CMK (cell line): ENCODE results near the gene DLK1.

Experiments
- DNase-seq: peaks from one replicate; pipeline ENCODE4 v3.0.0-alpha.2; 2010; ENCODE audit warnings: low read depth

Gene DLK1

DNA sequence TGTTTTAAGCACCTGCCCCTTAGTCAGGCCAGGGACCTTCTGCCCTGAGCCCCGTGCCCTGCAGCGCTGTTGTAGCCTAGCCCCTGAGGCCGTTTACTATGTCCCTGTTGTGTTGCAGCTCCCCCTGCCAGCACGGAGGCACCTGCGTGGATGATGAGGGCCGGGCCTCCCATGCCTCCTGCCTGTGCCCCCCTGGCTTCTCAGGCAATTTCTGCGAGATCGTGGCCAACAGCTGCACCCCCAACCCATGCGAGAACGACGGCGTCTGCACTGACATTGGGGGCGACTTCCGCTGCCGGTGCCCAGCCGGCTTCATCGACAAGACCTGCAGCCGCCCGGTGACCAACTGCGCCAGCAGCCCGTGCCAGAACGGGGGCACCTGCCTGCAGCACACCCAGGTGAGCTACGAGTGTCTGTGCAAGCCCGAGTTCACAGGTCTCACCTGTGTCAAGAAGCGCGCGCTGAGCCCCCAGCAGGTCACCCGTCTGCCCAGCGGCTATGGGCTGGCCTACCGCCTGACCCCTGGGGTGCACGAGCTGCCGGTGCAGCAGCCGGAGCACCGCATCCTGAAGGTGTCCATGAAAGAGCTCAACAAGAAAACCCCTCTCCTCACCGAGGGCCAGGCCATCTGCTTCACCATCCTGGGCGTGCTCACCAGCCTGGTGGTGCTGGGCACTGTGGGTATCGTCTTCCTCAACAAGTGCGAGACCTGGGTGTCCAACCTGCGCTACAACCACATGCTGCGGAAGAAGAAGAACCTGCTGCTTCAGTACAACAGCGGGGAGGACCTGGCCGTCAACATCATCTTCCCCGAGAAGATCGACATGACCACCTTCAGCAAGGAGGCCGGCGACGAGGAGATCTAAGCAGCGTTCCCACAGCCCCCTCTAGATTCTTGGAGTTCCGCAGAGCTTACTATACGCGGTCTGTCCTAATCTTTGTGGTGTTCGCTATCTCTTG is 7.6 kb downstream of the DLK1 start:
- DNase-seq, result no peak

DNA sequence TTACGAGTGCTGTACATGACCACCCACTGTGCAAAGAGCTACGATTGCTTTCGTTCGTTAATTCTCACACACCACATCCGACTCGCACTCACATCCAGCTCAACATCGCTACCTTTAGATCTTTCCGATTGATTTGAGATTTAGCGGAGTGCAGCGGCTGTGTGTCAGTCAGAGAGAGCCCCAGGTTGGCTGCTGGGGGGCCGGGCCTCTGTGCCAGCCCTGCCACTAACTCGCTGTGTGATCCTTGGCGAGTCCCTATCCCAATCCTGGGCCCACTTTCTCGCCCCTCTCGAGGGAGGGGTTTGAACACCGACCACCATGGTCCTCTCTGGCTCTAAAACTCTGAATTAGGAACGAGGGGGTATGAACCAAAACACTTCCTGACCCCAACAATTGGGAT is 8.6 kb downstream of the DLK1 start:
- DNase-seq, result no peak

GRCh38 chr14:100736269-100737180 is 9.8 kb downstream of the DLK1 start:
- DNase-seq, result no peak

- no peak for DNase-seq
Observed at GRCh38 chr14:100737526-100737925, 10.8 kb downstream of the DLK1 start.

DNA sequence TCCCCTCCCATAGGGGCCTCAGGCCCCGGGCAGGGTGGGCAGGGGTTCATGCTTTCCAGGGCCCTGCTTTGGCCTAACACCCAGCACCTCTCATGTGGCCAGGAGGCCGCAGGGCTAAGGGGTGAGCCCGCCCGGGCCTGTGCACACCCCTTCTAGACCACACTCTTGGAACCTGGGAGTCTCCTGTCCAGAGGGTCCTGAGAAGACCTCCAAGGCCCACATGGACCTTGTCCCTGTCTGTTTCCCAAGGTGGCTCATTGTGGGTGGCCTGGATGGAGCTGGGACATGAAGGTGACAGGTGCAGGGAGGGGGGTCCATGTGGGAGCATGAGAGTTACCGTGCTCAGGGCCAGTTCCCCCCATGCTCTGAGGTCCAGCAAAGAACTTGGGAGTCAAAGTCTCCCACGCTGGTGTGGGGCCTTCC is 11.6 kb downstream of the DLK1 start:
- no peak for DNase-seq

- DNase-seq, result no peak
Observed at GRCh38 chr14:100738704-100739131, 12.0 kb downstream of the DLK1 start.

GRCh38 chr14:100739306-100739705 is 12.6 kb downstream of the DLK1 start:
- DNase-seq, result no peak

- no peak for DNase-seq
Observed at GRCh38 chr14:100740196-100740825, 13.6 kb downstream of the DLK1 start.

GRCh38 chr14:100740929-100741328 is 14.2 kb downstream of the DLK1 start:
- no peak for DNase-seq

GRCh38 chr14:100741966-100742365 is 15.3 kb downstream of the DLK1 start:
- no peak for DNase-seq

GRCh38 chr14:100746326-100746725 is 19.6 kb downstream of the DLK1 start:
- no peak for DNase-seq

- no peak for DNase-seq
Observed at GRCh38 chr14:100747021-100747586, 20.4 kb downstream of the DLK1 start.

DNA sequence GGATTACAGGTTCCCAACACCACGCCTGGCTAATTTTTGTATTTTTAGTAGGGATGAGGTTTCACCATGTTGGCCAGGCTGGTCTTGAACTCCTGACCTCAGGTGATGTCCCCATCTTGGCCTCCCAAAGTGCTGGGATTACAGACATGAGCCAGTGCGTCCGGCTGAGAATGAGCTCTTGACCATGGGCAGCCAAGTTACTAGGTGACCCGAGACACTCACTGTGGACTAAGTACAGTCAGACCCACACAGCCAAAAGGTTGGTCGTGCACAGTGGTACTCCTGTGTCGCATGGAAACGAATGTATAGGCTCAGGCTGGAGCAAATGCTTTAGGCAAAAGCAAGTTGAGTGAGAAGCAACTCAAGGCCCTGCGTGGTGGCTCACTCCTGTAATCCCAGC is 21.0 kb downstream of the DLK1 start:
- no peak for DNase-seq

DNA sequence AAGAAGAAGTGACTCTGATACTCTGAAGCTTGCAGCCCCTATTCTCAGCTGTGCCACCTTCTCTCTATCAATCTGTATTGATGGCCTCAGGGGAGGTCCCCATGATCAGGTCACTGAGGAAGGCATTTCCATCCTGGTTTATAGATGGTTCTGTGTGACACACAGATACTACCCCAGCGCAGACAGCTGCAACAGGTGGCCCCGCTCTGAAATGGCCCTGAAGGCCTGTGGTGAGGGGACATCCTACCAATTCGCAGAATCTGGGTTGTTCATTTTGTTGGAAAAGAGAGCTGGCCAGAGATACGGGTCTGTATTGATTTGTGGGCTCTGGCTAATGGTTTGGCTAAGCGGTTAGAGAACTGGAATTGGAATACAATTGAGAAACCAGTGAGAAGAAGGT is 21.7 kb downstream of the DLK1 start:
- no peak for DNase-seq

DNA sequence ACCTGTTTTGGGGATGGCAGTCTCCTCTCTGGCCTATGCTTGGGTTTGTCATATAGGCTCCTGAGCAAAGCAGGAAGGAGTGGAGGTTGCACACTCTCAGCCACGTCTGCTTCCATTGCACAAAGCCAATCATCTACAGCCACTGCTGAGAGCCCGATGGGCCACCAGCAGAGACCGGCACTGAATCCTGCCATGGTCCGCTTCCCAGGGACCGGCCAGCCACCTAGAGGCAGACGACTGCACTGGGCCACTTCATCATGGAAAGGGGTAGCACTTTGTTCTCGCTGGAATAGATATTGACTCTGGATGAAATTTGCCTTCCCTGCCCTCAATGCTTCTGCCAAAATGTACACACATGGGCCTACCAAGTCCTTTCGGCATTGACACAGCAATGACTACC is 22.3 kb downstream of the DLK1 start:
- no peak for DNase-seq

GRCh38 chr14:100749967-100750597 is 23.4 kb downstream of the DLK1 start:
- no peak for DNase-seq

- DNase-seq, result no peak
Observed at GRCh38 chr14:100750762-100751699, 24.3 kb downstream of the DLK1 start.

DNA sequence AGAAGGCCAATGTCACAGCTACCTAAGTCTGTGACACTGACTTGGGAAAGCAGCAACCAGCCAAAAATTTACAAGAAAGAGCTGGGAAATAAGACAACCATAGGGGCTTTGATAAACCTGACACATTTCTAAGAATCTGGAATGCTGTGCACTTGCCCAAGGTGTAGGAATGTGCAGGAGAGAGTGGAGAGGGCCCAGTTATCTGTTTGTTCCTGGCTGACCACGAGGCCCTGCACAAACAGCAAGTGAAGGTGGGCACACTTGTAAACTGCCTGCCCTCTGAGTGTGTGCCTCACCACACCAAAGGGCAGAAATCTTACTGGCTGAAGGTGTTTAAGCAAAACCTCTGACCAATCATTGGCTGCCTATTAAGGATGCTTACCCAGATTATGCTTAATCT is 27.3 kb downstream of the DLK1 start:
- DNase-seq, result no peak

DNA sequence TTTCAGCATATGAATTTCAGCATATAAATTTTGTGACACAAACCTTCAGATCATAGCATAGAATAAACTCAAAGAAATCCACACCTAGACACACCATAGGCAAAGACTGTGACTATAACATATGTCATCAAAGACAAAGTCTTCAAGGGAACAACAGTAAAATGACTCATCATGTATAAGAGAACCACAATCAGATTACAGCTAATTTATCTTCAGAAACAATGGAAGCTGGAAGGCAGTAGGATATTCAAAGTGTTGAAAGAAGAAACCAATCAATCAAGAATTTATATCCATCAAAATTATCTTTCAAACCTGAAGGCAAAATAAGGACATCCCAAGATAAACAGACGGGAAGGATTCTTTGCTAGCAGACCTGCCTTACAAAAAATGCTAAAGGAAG is 29.0 kb downstream of the DLK1 start:
- no peak for DNase-seq

DNA sequence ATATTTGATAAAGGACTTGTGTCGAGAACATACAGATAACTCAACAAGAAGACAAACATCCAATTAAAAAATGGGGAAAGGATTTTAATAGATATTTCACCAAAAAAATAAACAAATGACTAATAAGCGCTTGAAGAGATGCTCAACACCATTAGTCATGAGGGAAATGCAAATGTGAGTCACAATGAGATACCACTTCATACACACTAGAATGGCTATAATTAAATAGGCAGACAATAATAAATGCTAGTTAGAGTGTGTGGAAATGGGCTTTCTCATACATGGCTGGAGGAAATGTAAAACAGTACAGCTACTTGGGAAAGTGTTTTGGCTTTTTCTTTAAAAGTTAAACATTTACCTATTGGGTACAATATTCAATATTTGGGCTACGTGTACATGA is 34.8 kb downstream of the DLK1 start:
- no peak for DNase-seq
